ENCODE measurements around the gene ZMAT3.
"Not testable (repeated sequence)": the region's sequence is repeated elsewhere in the genome, so short reads cannot be mapped to it uniquely, and the experiment has no call there.

The ZMAT3 gene

GRCh38 chr3:179068779-179069530, 2.7 kb downstream of the ZMAT3 start:
- peak; percentile 63 for DNase-seq (ENCODE audit: low spot score)

GRCh38 chr3:179067839-179068238, 3.8 kb downstream of the ZMAT3 start:
- DNase-seq (ENCODE audit: low spot score): no peak

- no peak for DNase-seq (ENCODE audit: low spot score)
Measured at GRCh38 chr3:179067291-179067690, 4.3 kb downstream of the ZMAT3 start.

GRCh38 chr3:179063945-179064560, 7.6 kb downstream of the ZMAT3 start:
- DNase-seq (ENCODE audit: low spot score): no peak

GRCh38 chr3:179056326-179056725, 15.3 kb downstream of the ZMAT3 start:
- DNase-seq (ENCODE audit: low spot score): no peak

GRCh38 chr3:179054565-179054964, 17.0 kb downstream of the ZMAT3 start:
- DNase-seq (ENCODE audit: low spot score): not testable (repeated sequence)

- DNase-seq (ENCODE audit: low spot score): peak; percentile 47
Measured at GRCh38 chr3:179046497-179047353, 24.9 kb downstream of the ZMAT3 start.

- DNase-seq (ENCODE audit: low spot score): peak; percentile 11
Measured at GRCh38 chr3:179045719-179046402, 25.7 kb downstream of the ZMAT3 start.

GRCh38 chr3:179038899-179039251, 32.7 kb downstream of the ZMAT3 start:
- DNase-seq (ENCODE audit: low spot score): not testable (repeated sequence)

- DNase-seq (ENCODE audit: low spot score): no peak
Measured at GRCh38 chr3:179038216-179038898, 33.3 kb downstream of the ZMAT3 start.

- no peak for DNase-seq (ENCODE audit: low spot score)
Measured at GRCh38 chr3:179037351-179037750, 34.3 kb downstream of the ZMAT3 start.

GRCh38 chr3:179036626-179037300, 34.8 kb downstream of the ZMAT3 start:
- DNase-seq (ENCODE audit: low spot score): no peak

GRCh38 chr3:179036226-179036625, 35.4 kb downstream of the ZMAT3 start:
- DNase-seq (ENCODE audit: low spot score): no peak

- DNase-seq (ENCODE audit: low spot score): no peak
Measured at GRCh38 chr3:179035232-179035631, 36.4 kb downstream of the ZMAT3 start.

- DNase-seq (ENCODE audit: low spot score): not testable (repeated sequence)
Measured at GRCh38 chr3:179033304-179033657, 38.3 kb downstream of the ZMAT3 start.

- not testable (repeated sequence) for DNase-seq (ENCODE audit: low spot score)
Measured at GRCh38 chr3:179032454-179033303, 38.9 kb downstream of the ZMAT3 start.

- no peak for DNase-seq (ENCODE audit: low spot score)
Measured at GRCh38 chr3:179029096-179029495, 42.5 kb downstream of the ZMAT3 start.

GRCh38 chr3:179028408-179028807, 43.2 kb downstream of the ZMAT3 start:
- DNase-seq (ENCODE audit: low spot score): no peak

GRCh38 chr3:179027326-179027900, 44.2 kb downstream of the ZMAT3 start:
- no peak for DNase-seq (ENCODE audit: low spot score)

- DNase-seq (ENCODE audit: low spot score): no peak
Measured at GRCh38 chr3:179026636-179027035, 45.0 kb downstream of the ZMAT3 start.
